NCI-H510A (cell line): ENCODE measurements around the gene ARMC12.
"Not testable (repeated sequence)": the region's sequence is repeated elsewhere in the genome, so short reads cannot be mapped to it uniquely, and the experiment has no call there.

Source experiments
- DNase-seq: peaks from one replicate; lab custom pipeline; 2025; lab: John Stamatoyannopoulos, UW

ARMC12 gene

DNA sequence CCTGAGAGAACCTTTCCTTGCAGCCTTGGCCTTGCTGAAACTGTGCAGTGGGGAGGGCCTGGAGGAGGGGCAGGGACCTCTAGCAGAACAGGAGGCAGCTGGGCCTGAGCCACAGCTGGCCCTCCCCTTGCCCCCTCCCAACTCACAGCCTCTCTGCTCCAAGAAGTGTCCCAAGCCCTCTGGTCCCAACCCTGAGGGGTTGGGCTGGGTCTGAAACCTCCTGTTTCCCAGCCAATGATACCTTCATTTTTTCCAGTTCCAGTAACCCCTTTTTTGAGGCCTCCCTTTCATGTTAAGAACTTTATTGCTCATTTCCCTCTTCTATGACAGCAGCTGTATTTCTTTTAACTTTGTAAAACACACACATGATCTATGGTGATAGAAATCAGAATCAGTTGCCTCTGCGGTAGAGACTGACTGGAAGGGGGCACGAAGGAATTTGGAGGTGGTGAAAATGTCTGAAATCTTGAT lies 17.9 kb upstream of the ARMC12 start:
- no peak for DNase-seq

DNA sequence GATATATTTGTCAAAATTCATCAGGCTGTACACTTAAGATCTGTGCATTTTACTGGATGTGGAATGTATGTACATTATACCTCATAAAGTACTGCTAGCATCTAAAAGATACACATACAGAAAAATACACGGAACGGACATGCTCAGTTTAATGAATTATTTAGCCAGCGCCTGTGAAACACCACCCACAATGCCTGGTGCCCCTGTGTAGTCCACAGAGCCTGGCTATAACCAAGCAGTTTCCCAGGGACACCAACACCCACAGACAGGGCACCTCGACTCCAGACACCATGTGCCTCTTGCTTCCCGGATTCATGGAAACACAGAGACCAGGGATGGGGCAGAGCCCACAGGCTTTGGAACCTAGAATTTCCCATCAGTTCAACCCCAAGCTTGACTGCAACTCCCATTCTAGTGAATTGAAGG lies 17.4 kb upstream of the ARMC12 start:
- no peak for DNase-seq

GRCh38 chr6:35719830-35720733 lies 16.8 kb upstream of the ARMC12 start:
- DNase-seq: no peak

DNA sequence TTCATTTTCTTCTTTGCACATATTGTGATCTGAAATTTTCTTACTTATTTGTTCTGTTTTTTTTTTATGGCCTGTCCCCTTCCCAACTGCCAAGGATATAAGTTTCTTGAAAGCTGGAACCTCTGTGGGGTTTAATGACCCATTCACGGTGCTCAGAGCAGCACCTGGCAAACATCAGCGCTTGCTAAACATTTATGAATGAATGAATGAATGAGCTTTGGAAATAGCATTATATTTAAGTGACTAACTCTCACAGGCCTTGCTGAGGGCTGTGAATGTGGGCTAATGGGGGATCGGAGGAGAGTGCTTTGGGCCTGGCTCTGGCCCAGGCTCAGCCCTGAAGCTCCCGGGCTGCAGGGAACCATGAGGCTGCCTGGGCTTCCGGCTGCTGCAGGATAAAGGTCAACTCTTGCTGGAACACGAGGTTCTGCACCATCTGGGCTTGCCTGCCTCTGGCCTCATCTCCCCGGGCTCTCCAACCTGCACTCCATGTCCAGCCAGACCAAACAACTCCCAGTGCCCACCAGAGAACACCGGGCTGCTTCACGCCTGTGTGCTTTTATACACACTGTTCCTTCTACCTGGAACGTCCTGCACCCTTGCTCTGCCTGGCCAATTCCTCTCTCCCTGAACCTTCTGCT lies 14.6 kb upstream of the ARMC12 start:
- no peak for DNase-seq

- no peak for DNase-seq
Measured at GRCh38 chr6:35723587-35723986, 13.2 kb upstream of the ARMC12 start.

DNA sequence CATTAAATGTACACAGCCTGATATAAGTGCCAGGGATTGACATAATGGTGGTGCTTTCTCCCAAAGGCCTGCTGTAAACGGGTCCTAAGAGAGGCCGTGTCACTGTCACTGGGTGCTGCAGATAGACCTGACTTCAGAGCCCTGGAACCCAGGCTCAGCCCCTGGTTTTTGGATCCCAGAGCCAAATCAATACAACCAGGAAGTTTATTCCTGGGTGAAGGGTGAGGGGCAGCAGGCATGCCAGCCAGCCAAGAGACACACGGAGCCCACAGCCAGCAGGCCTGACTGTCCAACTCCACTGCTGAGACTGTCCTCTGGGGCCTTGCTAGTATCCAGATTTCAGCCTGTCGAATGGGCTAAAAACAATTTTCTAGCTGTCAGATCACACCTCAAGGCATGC lies 12.8 kb upstream of the ARMC12 start:
- no peak for DNase-seq

DNA sequence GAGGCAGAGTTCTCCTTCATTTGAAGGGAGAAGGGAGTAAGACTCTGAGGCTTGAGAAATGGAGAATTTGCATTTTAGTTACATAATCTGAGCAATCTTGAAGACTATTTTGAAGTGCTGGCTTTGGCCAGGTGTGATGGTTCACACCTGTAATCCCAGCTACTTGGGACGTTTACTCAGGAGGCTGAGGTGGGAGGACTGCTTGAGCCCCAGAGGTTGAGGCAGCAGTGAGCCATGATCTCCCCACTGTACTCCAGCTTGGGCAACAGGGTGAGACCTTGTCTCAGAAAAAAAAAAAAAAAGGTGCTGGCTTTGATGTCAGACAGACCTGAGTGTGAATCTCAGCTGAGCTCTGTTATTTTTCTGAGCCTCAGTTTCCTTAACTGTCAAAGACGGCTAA lies 12.4 kb upstream of the ARMC12 start:
- no peak for DNase-seq

DNA sequence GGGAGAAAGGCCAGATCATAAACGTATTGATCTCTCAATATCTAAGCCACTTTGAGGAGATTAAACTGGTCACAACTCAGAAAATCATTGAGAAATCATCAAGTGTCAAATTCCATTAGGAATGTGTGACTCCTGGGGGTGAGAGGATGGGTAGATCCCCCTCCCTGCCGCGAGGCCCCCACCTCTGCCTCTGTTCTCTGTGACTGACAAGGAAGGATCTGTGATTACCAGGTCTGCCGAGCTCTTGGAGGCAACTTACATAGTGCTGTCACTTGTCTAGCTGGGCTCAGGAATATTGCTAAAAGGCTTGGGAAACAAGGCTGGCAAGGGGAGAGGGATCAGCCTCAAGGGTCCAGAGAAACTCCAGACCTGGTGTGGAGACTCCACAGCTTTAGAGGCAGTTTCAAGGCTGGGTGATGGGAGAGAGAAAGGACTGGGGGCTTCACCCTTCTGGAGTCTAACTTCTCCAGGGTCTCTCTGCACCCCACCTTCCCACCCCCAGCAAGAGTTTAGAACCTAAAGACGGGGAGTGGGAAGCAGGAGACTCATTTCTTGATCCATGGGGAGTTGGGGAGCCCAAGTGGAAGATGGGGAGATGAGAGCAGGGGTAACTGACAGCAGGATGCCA lies 11.6 kb upstream of the ARMC12 start:
- DNase-seq: no peak

DNA sequence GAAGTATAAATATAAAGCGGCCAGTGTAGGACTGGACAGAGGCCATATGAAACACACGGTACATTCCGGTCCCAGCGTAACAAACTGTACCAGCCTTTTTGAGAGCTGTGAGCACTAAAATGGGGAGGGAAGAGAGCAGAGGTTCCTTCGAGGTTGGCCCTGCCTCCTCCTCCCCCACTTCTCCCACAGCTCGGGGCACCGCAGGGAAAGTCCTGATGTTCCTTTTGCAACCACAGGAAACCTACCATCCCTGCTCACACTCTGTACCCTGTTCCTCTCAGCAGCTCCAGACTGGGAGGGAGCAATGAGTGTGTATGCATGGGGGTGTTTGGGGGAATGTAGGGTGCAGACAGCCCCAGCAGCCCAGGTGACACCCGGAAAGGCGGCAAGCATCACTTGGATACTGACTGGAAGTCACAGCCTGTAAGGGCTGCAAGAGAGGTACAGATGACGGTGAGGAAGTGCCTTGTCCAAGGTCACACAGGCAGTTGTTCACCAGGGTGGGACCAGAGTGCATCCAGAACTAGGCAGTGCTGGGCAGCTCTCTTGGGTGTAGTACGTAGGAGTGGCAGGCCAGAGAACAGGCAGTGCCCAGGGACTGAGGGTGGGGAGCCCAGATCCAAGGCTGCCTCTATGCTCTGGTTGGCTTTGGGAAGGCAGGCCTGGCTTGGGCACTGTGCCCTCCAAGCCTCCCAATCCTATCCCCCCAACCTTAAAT lies 11.0 kb upstream of the ARMC12 start:
- DNase-seq: no peak

GRCh38 chr6:35727231-35727934 lies 9.4 kb upstream of the ARMC12 start:
- DNase-seq: peak; percentile 80

- peak; percentile 88 for DNase-seq
Measured at GRCh38 chr6:35727935-35728682, 8.7 kb upstream of the ARMC12 start.

- DNase-seq: peak; percentile 55
Measured at GRCh38 chr6:35728683-35729678, 7.9 kb upstream of the ARMC12 start.

DNA sequence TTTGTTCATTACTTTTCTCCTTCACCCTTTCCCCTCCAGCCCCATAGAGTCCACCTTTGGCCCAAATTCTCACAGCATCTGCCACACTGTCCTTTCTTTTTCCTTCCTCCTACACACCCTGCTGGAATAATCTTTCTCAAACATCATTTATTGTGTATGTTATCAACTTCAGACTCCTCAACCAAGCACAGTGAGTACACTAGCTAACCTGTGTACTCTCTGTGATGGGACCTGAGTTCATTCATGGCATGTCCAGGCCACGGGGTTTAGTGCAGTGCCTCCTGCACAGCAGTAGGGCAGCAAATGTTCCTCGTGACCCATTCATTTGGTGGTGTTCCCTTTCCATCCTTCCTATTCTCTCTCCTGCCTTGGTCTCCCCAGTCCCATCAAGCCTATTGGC lies 7.1 kb upstream of the ARMC12 start:
- no peak for DNase-seq

DNA sequence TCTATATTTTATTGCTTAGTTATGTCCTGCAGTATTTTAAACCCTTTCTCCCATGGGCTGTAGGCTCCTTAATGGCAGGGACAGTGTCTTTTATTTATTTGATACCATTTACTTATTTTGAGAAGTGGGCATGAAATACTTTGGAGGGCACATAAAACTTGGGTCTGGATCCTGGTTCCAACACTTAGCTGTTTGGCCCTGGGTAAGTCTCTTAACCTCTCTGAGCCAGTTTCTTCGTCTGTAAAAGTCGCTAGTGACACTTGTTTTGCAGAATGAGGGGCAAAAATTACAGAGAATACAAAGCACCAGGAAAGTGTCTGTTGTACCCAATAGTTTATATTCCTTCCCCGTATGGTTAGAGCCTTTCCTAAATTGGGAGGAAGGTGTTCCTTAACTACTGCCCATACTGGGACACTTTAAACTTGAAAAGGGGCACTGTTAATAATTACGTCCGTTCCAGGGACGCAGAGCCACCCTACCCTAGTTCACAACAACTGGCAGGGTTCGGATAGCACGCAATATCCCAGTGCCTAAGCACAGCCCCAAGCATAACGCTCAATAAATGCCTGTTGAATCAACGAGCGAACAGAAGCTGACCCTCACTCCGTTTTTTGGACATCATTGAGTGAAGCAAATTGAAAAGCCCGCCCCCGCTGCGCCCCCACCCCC lies 6.0 kb upstream of the ARMC12 start:
- no peak for DNase-seq

GRCh38 chr6:35731414-35731735 lies 5.5 kb upstream of the ARMC12 start:
- DNase-seq: peak; percentile 92

GRCh38 chr6:35731736-35732532 lies 4.9 kb upstream of the ARMC12 start:
- DNase-seq: peak; percentile 96

GRCh38 chr6:35733633-35734032 lies 3.2 kb upstream of the ARMC12 start:
- no peak for DNase-seq

DNA sequence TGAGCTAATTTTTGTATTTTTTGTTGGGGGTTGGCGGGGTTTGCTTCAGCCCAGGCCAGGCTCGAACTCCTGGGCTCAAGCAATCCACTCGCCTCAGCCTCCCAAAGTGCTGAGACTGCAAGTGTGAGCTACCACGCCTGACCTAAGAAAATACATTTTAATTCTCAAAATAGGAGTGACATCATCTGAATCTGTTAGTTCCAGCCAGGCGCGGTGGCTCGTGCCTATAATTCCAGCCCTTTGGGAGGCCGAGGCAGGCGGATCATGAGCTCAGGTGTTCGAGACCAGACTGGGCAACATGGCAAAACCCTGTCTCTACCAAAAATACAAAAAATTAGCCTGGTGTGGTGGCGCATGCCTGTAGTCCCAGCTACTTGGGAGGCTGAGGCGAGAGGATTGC lies 2.5 kb upstream of the ARMC12 start:
- DNase-seq: not testable (repeated sequence)
